ENCODE measurements around the gene NAA25.

NAA25 gene

DNA sequence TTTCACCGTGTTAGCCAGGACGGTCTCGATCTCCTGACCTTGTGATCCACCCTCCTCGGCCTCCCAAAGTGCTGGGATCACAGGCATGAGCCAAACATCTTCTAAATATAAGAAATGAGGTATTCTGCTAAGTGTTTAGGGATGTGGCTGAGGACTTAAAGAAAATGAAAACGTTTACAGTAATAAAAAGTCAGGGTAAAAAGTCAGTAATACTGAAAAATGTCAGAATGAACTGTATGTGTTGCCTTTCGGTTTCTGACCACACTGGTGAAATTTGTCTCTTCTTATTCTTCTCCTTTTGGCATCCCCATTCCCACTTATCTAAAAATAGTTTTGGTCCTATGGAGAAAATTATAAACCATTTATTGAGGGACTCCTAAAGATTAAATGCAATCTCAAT lies 116.1 kb downstream of the NAA25 start:
- no peak for ATAC-seq
- TF ChIP-seq ESRRG (CRISPR knock-in tag; IDR thresholded peaks at IDR 0.05) (no peak), SNAI2 (CRISPR knock-in tag; IDR thresholded peaks at IDR 0.05) (no peak), TCF4 (CRISPR knock-in tag; IDR thresholded peaks at IDR 0.05; ENCODE audit: borderline replicate concordance) (no peak), ZNF8 (CRISPR knock-in tag; IDR thresholded peaks at IDR 0.05) (no peak), ZFP3 (CRISPR knock-in tag; IDR thresholded peaks at IDR 0.05) (no peak), ARNTL (CRISPR knock-in tag; IDR thresholded peaks at IDR 0.05; ENCODE audit: borderline replicate concordance, low read depth) (no peak), ZFP30 (CRISPR knock-in tag; IDR thresholded peaks at IDR 0.05) (no peak), BACH2 (CRISPR knock-in tag; IDR thresholded peaks at IDR 0.05; ENCODE audit: borderline replicate concordance) (no peak), CSDC2 (CRISPR knock-in tag; IDR thresholded peaks at IDR 0.05) (no peak), GLIS3 (CRISPR knock-in tag; IDR thresholded peaks at IDR 0.05) (no peak), ZNF565 (CRISPR knock-in tag; conservative IDR thresholded peaks at IDR 0.05; ENCODE audit: low read depth) (no peak), RARB (CRISPR knock-in tag; IDR thresholded peaks at IDR 0.05) (no peak), ISL1 (CRISPR knock-in tag; IDR thresholded peaks at IDR 0.05) (no peak), ZC3H10 (CRISPR knock-in tag; IDR thresholded peaks at IDR 0.05) (no peak), PPARA (CRISPR knock-in tag; IDR thresholded peaks at IDR 0.05; ENCODE audit: borderline replicate concordance) (no peak)
- TF ChIP-seq, protein P1, sequence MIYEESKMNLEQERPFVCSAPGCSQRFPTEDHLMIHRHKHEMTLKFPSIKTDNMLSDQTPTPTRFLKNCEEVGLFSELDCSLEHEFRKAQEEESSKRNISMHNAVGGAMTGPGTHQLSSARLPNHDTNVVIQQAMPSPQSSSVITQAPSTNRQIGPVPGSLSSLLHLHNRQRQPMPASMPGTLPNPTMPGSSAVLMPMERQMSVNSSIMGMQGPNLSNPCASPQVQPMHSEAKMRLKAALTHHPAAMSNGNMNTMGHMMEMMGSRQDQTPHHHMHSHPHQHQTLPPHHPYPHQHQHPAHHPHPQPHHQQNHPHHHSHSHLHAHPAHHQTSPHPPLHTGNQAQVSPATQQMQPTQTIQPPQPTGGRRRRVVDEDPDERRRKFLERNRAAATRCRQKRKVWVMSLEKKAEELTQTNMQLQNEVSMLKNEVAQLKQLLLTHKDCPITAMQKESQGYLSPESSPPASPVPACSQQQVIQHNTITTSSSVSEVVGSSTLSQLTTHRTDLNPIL (CRISPR knock-in tag; IDR thresholded peaks at IDR 0.05; ENCODE audit: low read depth): no peak
- TF ChIP-seq, protein P2, sequence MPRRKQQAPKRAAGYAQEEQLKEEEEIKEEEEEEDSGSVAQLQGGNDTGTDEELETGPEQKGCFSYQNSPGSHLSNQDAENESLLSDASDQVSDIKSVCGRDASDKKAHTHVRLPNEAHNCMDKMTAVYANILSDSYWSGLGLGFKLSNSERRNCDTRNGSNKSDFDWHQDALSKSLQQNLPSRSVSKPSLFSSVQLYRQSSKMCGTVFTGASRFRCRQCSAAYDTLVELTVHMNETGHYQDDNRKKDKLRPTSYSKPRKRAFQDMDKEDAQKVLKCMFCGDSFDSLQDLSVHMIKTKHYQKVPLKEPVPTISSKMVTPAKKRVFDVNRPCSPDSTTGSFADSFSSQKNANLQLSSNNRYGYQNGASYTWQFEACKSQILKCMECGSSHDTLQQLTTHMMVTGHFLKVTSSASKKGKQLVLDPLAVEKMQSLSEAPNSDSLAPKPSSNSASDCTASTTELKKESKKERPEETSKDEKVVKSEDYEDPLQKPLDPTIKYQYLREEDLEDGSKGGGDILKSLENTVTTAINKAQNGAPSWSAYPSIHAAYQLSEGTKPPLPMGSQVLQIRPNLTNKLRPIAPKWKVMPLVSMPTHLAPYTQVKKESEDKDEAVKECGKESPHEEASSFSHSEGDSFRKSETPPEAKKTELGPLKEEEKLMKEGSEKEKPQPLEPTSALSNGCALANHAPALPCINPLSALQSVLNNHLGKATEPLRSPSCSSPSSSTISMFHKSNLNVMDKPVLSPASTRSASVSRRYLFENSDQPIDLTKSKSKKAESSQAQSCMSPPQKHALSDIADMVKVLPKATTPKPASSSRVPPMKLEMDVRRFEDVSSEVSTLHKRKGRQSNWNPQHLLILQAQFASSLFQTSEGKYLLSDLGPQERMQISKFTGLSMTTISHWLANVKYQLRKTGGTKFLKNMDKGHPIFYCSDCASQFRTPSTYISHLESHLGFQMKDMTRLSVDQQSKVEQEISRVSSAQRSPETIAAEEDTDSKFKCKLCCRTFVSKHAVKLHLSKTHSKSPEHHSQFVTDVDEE (CRISPR knock-in tag; IDR thresholded peaks at IDR 0.05): no peak
- TF ChIP-seq, protein P3, sequence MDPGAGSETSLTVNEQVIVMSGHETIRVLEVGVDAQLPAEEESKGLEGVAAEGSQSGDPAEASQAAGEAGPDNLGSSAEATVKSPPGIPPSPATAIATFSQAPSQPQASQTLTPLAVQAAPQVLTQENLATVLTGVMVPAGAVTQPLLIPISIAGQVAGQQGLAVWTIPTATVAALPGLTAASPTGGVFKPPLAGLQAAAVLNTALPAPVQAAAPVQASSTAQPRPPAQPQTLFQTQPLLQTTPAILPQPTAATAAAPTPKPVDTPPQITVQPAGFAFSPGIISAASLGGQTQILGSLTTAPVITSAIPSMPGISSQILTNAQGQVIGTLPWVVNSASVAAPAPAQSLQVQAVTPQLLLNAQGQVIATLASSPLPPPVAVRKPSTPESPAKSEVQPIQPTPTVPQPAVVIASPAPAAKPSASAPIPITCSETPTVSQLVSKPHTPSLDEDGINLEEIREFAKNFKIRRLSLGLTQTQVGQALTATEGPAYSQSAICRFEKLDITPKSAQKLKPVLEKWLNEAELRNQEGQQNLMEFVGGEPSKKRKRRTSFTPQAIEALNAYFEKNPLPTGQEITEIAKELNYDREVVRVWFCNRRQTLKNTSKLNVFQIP (CRISPR knock-in tag; IDR thresholded peaks at IDR 0.05; ENCODE audit: borderline replicate concordance, low read depth): no peak
- TF ChIP-seq, protein P4, sequence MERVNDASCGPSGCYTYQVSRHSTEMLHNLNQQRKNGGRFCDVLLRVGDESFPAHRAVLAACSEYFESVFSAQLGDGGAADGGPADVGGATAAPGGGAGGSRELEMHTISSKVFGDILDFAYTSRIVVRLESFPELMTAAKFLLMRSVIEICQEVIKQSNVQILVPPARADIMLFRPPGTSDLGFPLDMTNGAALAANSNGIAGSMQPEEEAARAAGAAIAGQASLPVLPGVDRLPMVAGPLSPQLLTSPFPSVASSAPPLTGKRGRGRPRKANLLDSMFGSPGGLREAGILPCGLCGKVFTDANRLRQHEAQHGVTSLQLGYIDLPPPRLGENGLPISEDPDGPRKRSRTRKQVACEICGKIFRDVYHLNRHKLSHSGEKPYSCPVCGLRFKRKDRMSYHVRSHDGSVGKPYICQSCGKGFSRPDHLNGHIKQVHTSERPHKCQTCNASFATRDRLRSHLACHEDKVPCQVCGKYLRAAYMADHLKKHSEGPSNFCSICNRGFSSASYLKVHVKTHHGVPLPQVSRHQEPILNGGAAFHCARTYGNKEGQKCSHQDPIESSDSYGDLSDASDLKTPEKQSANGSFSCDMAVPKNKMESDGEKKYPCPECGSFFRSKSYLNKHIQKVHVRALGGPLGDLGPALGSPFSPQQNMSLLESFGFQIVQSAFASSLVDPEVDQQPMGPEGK (CRISPR knock-in tag; IDR thresholded peaks at IDR 0.05; ENCODE audit: borderline replicate concordance): no peak

DNA sequence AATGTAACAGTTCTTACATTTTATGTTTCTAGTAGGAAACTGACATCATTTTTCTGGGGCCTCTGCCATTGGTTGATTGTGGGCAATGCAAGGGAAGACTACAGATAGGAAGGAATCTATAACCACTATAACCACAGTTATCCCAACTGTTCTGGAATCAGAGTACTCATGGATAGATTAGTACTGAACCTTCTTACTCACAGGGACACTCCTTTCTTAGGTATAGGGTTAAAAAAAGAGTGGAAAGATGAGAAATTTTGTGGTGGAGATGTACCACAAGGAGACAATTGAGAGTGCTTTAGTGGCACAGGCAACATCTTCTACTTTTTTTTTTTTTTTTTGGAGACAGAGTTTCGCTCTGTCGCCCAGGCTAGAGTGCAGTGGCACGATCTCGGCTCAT lies 116.6 kb downstream of the NAA25 start:
- no peak; the same call in 2 of the 3 replicates for ATAC-seq
- TF ChIP-seq ZFP3 (CRISPR knock-in tag; IDR thresholded peaks at IDR 0.05) (no peak), SNAI2 (CRISPR knock-in tag; IDR thresholded peaks at IDR 0.05) (no peak), GLIS3 (CRISPR knock-in tag; IDR thresholded peaks at IDR 0.05) (no peak), PPARA (CRISPR knock-in tag; IDR thresholded peaks at IDR 0.05; ENCODE audit: borderline replicate concordance) (no peak), ZC3H10 (CRISPR knock-in tag; IDR thresholded peaks at IDR 0.05) (no peak), OSR1 (CRISPR knock-in tag; IDR thresholded peaks at IDR 0.05) (no peak), CSDC2 (CRISPR knock-in tag; IDR thresholded peaks at IDR 0.05) (no peak), ZFP30 (CRISPR knock-in tag; IDR thresholded peaks at IDR 0.05) (no peak), TCF4 (CRISPR knock-in tag; IDR thresholded peaks at IDR 0.05; ENCODE audit: borderline replicate concordance) (no peak), ARNTL (CRISPR knock-in tag; IDR thresholded peaks at IDR 0.05; ENCODE audit: borderline replicate concordance, low read depth) (no peak), ESRRG (CRISPR knock-in tag; IDR thresholded peaks at IDR 0.05) (no peak), ISL1 (CRISPR knock-in tag; IDR thresholded peaks at IDR 0.05) (no peak), ZNF565 (CRISPR knock-in tag; conservative IDR thresholded peaks at IDR 0.05; ENCODE audit: low read depth) (no peak)
- TF ChIP-seq, protein P5, sequence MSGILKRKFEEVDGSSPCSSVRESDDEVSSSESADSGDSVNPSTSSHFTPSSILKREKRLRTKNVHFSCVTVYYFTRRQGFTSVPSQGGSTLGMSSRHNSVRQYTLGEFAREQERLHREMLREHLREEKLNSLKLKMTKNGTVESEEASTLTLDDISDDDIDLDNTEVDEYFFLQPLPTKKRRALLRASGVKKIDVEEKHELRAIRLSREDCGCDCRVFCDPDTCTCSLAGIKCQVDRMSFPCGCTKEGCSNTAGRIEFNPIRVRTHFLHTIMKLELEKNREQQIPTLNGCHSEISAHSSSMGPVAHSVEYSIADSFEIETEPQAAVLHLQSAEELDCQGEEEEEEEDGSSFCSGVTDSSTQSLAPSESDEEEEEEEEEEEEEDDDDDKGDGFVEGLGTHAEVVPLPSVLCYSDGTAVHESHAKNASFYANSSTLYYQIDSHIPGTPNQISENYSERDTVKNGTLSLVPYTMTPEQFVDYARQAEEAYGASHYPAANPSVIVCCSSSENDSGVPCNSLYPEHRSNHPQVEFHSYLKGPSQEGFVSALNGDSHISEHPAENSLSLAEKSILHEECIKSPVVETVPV (CRISPR knock-in tag; IDR thresholded peaks at IDR 0.05): no peak
- TF ChIP-seq, protein P1 (CRISPR knock-in tag; IDR thresholded peaks at IDR 0.05; ENCODE audit: low read depth): no peak
- TF ChIP-seq, protein P2 (CRISPR knock-in tag; IDR thresholded peaks at IDR 0.05): no peak
- TF ChIP-seq, protein P4 (CRISPR knock-in tag; IDR thresholded peaks at IDR 0.05; ENCODE audit: borderline replicate concordance): no peak
